Lung (tissue), 12 donors: ENCODE results near the gene ZFYVE19. TPM values are rescaled to one million over a fixed set of nuclear protein-coding genes. Genes with fewer than 3 reads are reported as not detected.

ENCODE experiments used
- ATAC-seq: fragments of 200-7000 bp; cut with Tn5 transposase; one replicate; pipeline ENCODE4 v1.9.1; 2020; ENCODE audit warnings: moderate number of reproducible peaks; ENCODE audit not compliant: insufficient read depth, low FRiP score
- DNase-seq, 3 donors: peaks; one replicate each; pipeline ENCODE4 v3.0.0-alpha.2; 2013 to 2017
- H3K27ac ChIP-seq, 2 donors: one replicate each; pipeline ENCODE4 v1.5.1; 2013; ENCODE audit warnings: mild to moderate bottlenecking in 2 of 2, moderate library complexity in 2 of 2, control low read depth in 1 of 2, inconsistent platforms in 1 of 2, low read depth in 1 of 2, low read length in 1 of 2
- H3K27me3 ChIP-seq, 3 donors: one replicate each; pipeline ENCODE4 v1.5.1; 2013; ENCODE audit warnings: low read length in 2 of 3; ENCODE audit not compliant: control insufficient read depth in 3 of 3, insufficient read depth in 3 of 3
- H3K36me3 ChIP-seq, 4 donors: one replicate each; pipeline ENCODE4 v1.5.1; 2013; ENCODE audit warnings: low read length in 4 of 4, mild to moderate bottlenecking in 1 of 4, moderate library complexity in 1 of 4; ENCODE audit not compliant: control insufficient read depth in 4 of 4, insufficient read depth in 4 of 4
- H3K4me1 ChIP-seq, 5 donors: one replicate each; pipeline ENCODE4 v1.5.1; 2013; ENCODE audit warnings: low read length in 5 of 5, mild to moderate bottlenecking in 2 of 5, moderate library complexity in 1 of 5; ENCODE audit not compliant: control insufficient read depth in 5 of 5, insufficient read depth in 5 of 5
- H3K4me3 ChIP-seq: one replicate; pipeline ENCODE4 v1.5.1; 2013; ENCODE audit warnings: mild to moderate bottlenecking, control low read depth, moderate library complexity
- H3K9ac ChIP-seq, 2 donors: one replicate each; pipeline ENCODE4 v1.5.1; 2013; ENCODE audit warnings: low read length in 2 of 2, control low read depth in 1 of 2; ENCODE audit not compliant: insufficient read depth in 1 of 2
- H3K9me3 ChIP-seq, 4 donors: one replicate each; pipeline ENCODE4 v1.5.1; 2013; ENCODE audit warnings: low read length in 3 of 4, mild to moderate bottlenecking in 1 of 4, moderate library complexity in 1 of 4; ENCODE audit not compliant: control insufficient read depth in 4 of 4, insufficient read depth in 3 of 4
- WGBS, 2 donors: extraction: QIAGEN DNeasy Blood & Tissue Kit; methylation state at CpG; one replicate each; pipeline ENCODE4 v1.1.7; 2013; 5-methylcytosine and 5-hydroxymethylcytosine counted together
- polyA plus RNA-seq, 2 donors: library from polyadenylated mRNA; stranded (reverse); fragments of 200-250 nt; gene quantifications; one replicate each; pipeline ENCODE4 v1.2.1, GENCODE V29; 2013
- total RNA-seq, 2 donors: library from RNA; depleted of rRNA in 1 of 2; stranded (reverse); fragments of >200 nt in 1 of 2; gene quantifications; one replicate each; pipeline ENCODE4 v1.2.1, GENCODE V29; 2014 to 2021
- TF ChIP-seq, protein P1 (sequence below): IDR thresholded peaks from 2 replicates; pipeline ENCODE4 v1.5.1; 2012; ENCODE audit warnings: mild to moderate bottlenecking; ENCODE audit errors: control extremely low read depth, extremely low read depth
- donor health status: control.
- donor health status: control.
- donor health status: Bipolar disorder and iron deficiency.
- donor health status: healthy.
- donor health status: DM: yes; HTN: yes; CAD: no.

Gene ZFYVE19
- total and polyA plus RNA-seq, 4 donors: 17.3 to 25.0 (median 21.2) TPM

DNA sequence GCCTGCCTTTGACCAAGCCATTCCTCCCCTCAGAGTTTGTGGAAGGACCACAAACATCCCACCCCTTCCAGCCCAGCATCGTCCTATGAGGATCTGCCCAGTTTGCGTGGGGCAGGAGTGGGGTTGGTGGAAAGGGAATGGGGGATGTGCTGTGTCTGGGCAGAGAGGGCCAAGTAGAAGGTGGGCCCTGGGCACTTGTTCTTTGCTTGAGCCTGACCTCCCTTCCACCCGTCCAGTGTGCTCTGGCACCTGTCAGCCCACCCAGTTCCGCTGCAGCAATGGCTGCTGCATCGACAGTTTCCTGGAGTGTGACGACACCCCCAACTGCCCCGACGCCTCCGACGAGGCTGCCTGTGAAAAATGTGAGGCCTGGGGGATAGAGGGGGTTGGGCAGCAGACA lies 47.3 kb downstream of the ZFYVE19 start:
- Histone ChIP-seq H3K4me1 (peaks cover 0 to 12% (median 4%) of the 10 kb centered on the region in 5 donors), H3K36me3 (peaks cover 0 to 18% (median 0%) of the 10 kb centered on the region in 4 donors), H3K9ac (no peak overlapping the region), H3K9me3 (no peaks in the 10 kb centered on the region), H3K27ac (no peak overlapping the region), H3K4me3 (no peak overlapping the region), H3K27me3 (no peaks in the 10 kb centered on the region)
- DNase-seq: no peak
- TF ChIP-seq, protein P1, sequence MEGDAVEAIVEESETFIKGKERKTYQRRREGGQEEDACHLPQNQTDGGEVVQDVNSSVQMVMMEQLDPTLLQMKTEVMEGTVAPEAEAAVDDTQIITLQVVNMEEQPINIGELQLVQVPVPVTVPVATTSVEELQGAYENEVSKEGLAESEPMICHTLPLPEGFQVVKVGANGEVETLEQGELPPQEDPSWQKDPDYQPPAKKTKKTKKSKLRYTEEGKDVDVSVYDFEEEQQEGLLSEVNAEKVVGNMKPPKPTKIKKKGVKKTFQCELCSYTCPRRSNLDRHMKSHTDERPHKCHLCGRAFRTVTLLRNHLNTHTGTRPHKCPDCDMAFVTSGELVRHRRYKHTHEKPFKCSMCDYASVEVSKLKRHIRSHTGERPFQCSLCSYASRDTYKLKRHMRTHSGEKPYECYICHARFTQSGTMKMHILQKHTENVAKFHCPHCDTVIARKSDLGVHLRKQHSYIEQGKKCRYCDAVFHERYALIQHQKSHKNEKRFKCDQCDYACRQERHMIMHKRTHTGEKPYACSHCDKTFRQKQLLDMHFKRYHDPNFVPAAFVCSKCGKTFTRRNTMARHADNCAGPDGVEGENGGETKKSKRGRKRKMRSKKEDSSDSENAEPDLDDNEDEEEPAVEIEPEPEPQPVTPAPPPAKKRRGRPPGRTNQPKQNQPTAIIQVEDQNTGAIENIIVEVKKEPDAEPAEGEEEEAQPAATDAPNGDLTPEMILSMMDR: no peak
- WGBS, 2 donors: 56 to 68% methylated on average over 10 of the region's 10 CpGs
- no peak for ATAC-seq

DNA sequence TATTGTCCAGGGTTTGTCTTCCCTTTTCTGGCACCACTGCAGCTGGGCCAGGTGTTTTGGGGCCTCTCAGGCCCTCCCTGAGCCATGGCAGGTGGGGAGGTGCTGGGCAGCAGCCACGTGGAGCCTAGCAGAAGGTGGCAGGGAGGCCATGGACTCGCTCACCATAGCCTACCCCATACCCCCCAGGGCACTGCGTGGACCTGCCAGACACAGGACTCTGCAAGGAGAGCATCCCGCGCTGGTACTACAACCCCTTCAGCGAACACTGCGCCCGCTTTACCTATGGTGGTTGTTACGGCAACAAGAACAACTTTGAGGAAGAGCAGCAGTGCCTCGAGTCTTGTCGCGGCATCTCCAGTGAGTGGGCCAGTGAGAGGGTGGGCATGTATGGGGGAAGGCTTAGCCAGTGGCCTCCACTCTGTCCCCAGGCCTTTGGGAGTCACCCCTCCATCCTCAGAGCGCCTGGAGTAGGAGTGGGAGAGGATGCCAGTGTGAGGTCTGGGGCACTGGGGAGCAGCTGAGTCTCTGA lies 48.9 kb downstream of the ZFYVE19 start:
- WGBS, 2 donors: 84 to 87% methylated on average over 13 of the region's 13 CpGs
- ATAC-seq (no peak), DNase-seq (peak in 1 of 3 donors; percentile 8)
- no peaks in the 10 kb centered on the region for H3K9me3 ChIP-seq
- H3K4me1 ChIP-seq: peaks cover 0 to 12% (median 4%) of the 10 kb centered on the region in 5 donors
- peaks cover 0 to 18% (median 0%) of the 10 kb centered on the region in 4 donors for H3K36me3 ChIP-seq
- TF ChIP-seq, protein P1: no peak
- no peaks in the 10 kb centered on the region for H3K27me3 ChIP-seq
- H3K9ac ChIP-seq: no peak overlapping the region
- H3K4me3 ChIP-seq: no peak overlapping the region
- H3K27ac ChIP-seq: no peak overlapping the region

DNA sequence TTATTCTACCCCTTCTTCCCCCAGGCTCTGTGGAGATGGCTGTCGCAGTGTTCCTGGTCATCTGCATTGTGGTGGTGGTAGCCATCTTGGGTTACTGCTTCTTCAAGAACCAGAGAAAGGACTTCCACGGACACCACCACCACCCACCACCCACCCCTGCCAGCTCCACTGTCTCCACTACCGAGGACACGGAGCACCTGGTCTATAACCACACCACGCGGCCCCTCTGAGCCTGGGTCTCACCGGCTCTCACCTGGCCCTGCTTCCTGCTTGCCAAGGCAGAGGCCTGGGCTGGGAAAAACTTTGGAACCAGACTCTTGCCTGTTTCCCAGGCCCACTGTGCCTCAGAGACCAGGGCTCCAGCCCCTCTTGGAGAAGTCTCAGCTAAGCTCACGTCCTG lies 49.9 kb downstream of the ZFYVE19 start:
- DNase-seq (no peak), ATAC-seq (no peak)
- Histone ChIP-seq H3K9ac (no peak overlapping the region), H3K27me3 (no peaks in the 10 kb centered on the region), H3K9me3 (no peaks in the 10 kb centered on the region), H3K36me3 (peaks cover 0 to 16% (median 0%) of the 10 kb centered on the region in 4 donors), H3K4me1 (peaks cover 0 to 12% (median 4%) of the 10 kb centered on the region in 5 donors), H3K27ac (no peak overlapping the region), H3K4me3 (no peak overlapping the region)
- 68 to 77% methylated on average over 8 of the region's 8 CpGs for WGBS, 2 donors
- TF ChIP-seq, protein P1: no peak
